Mesenteric fat pad (tissue), 1 donor: ENCODE results near the gene CLECL1. TPM values are rescaled to one million over a fixed set of nuclear protein-coding genes. Genes with fewer than 3 reads are reported as not detected.
"Not testable (repeated sequence)": the region's sequence is repeated elsewhere in the genome, so short reads cannot be mapped to it uniquely, and the experiment has no call there.

Experiments
- DNase-seq: peaks from one replicate; pipeline ENCODE4 v3.0.0-alpha.2; 2020; ENCODE audit warnings: low spot score
- total RNA-seq: library from RNA; stranded (reverse); fragmentation: NEBNext Ultra II Directional; extraction: Animal tissue kit (Norgen Biotek cat#: 25700); gene quantifications from one replicate; pipeline ENCODE4 v1.2.1, GENCODE V29; 2021
- donor health status: DM: yes; HTN: yes; CAD: no.

CLECL1 gene
- total RNA-seq, 1 donor from 2014 or later: not detected

GRCh38 chr12:9724023-9724422 lies 8.9 kb downstream of the CLECL1 start:
- no peak for DNase-seq

GRCh38 chr12:9721394-9722092 lies 11.4 kb downstream of the CLECL1 start:
- no peak for DNase-seq

GRCh38 chr12:9719790-9720189 lies 13.1 kb downstream of the CLECL1 start:
- no peak for DNase-seq

GRCh38 chr12:9718968-9719367 lies 13.9 kb downstream of the CLECL1 start:
- DNase-seq: no peak

- DNase-seq: no peak
Measured at GRCh38 chr12:9717070-9717925, 15.6 kb downstream of the CLECL1 start.

- DNase-seq: not testable (repeated sequence)
Measured at GRCh38 chr12:9713032-9713558, 19.8 kb downstream of the CLECL1 start.

- DNase-seq: no peak
Measured at GRCh38 chr12:9711664-9712063, 21.2 kb downstream of the CLECL1 start.

- no peak for DNase-seq
Measured at GRCh38 chr12:9710584-9711375, 22.1 kb downstream of the CLECL1 start.

- no peak for DNase-seq
Measured at GRCh38 chr12:9708853-9709252, 24.0 kb downstream of the CLECL1 start.

- DNase-seq: no peak
Measured at GRCh38 chr12:9707864-9708808, 24.8 kb downstream of the CLECL1 start.

- DNase-seq: no peak
Measured at GRCh38 chr12:9707356-9707755, 25.5 kb downstream of the CLECL1 start.

- no peak for DNase-seq
Measured at GRCh38 chr12:9706086-9706685, 26.7 kb downstream of the CLECL1 start.

- not testable (repeated sequence) for DNase-seq
Measured at GRCh38 chr12:9704561-9704960, 28.3 kb downstream of the CLECL1 start.

- no peak for DNase-seq
Measured at GRCh38 chr12:9702255-9702654, 30.6 kb downstream of the CLECL1 start.

GRCh38 chr12:9701380-9702154 lies 31.3 kb downstream of the CLECL1 start:
- DNase-seq: no peak

GRCh38 chr12:9700606-9700956 lies 32.3 kb downstream of the CLECL1 start:
- no peak for DNase-seq

- no peak for DNase-seq
Measured at GRCh38 chr12:9699898-9700605, 32.8 kb downstream of the CLECL1 start.

- no peak for DNase-seq
Measured at GRCh38 chr12:9699269-9699897, 33.5 kb downstream of the CLECL1 start.
